ENCODE data around the gene KRTAP10-8.
"Not testable (repeated sequence)": the region's sequence is repeated elsewhere in the genome, so short reads cannot be mapped to it uniquely, and the experiment has no call there.

KRTAP10-8 gene

GRCh38 chr21:44571844-44572782 lies 39.8 kb upstream of the KRTAP10-8 start:
- no peaks in the 10 kb centered on the region for H3K4me1 ChIP-seq (ENCODE audit: control insufficient read depth, insufficient read depth, low read length)
- H3K4me3 ChIP-seq (ENCODE audit: low read length in 2 of 2) = no peak overlapping the region
- peaks cover 2 to 23% of the 10 kb centered on the region in 2 donors for H3K9me3 ChIP-seq (ENCODE audit: control insufficient read depth in 2 of 2, low read length in 2 of 2)
- no peak overlapping the region for H3K27ac ChIP-seq (ENCODE audit: low read length)
- H3K36me3 ChIP-seq (ENCODE audit: control insufficient read depth in 2 of 2, insufficient read depth in 2 of 2, low read length in 2 of 2) = no peaks in the 10 kb centered on the region
- no peak overlapping the region for H3K9ac ChIP-seq (ENCODE audit: low read length in 2 of 2)
- H3K27me3 ChIP-seq (ENCODE audit: control insufficient read depth in 1 of 2, insufficient read depth in 2 of 2, low read length in 2 of 2) = peaks cover 6 to 10% of the 10 kb centered on the region in 2 donors

- Histone ChIP-seq H3K4me3 (ENCODE audit: low read length in 2 of 2) (no peak overlapping the region), H3K9me3 (ENCODE audit: control insufficient read depth in 2 of 2, low read length in 2 of 2) (peaks cover 2 to 29% of the 10 kb centered on the region in 2 donors), H3K4me1 (ENCODE audit: control insufficient read depth, insufficient read depth, low read length) (no peaks in the 10 kb centered on the region), H3K36me3 (ENCODE audit: control insufficient read depth in 2 of 2, insufficient read depth in 2 of 2, low read length in 2 of 2) (no peaks in the 10 kb centered on the region), H3K9ac (ENCODE audit: low read length in 2 of 2) (no peak overlapping the region), H3K27me3 (ENCODE audit: control insufficient read depth in 1 of 2, insufficient read depth in 2 of 2, low read length in 2 of 2) (peaks cover 6 to 8% of the 10 kb centered on the region in 2 donors), H3K27ac (ENCODE audit: low read length) (no peak overlapping the region)
Measured at GRCh38 chr21:44572959-44573583, 38.8 kb upstream of the KRTAP10-8 start.

GRCh38 chr21:44573630-44574456 lies 38.0 kb upstream of the KRTAP10-8 start, which contains the start of gene KRTAP10-4:
KRTAP10-4 (plus strand) TSS chr21:44573729; CDS start chr21:44573759, 30 bp downstream.
- H3K4me1 ChIP-seq (ENCODE audit: control insufficient read depth, insufficient read depth, low read length); H3K36me3 ChIP-seq (ENCODE audit: control insufficient read depth in 2 of 2, insufficient read depth in 2 of 2, low read length in 2 of 2); H3K4me3 ChIP-seq (ENCODE audit: low read length in 2 of 2); H3K9ac ChIP-seq (ENCODE audit: low read length in 2 of 2); H3K27ac ChIP-seq (ENCODE audit: low read length); H3K27me3 ChIP-seq (ENCODE audit: control insufficient read depth in 1 of 2, insufficient read depth in 2 of 2, low read length in 2 of 2): not testable (repeated sequence)
- H3K9me3 ChIP-seq (ENCODE audit: control insufficient read depth in 2 of 2, low read length in 2 of 2) = peaks cover 2 to 33% of the 10 kb centered on the region in 2 donors

- Histone ChIP-seq H3K27ac (ENCODE audit: low read length) (no peak overlapping the region), H3K9me3 (ENCODE audit: control insufficient read depth in 2 of 2, low read length in 2 of 2) (peaks cover 2 to 33% of the 10 kb centered on the region in 2 donors), H3K4me1 (ENCODE audit: control insufficient read depth, insufficient read depth, low read length) (no peaks in the 10 kb centered on the region), H3K27me3 (ENCODE audit: control insufficient read depth in 1 of 2, insufficient read depth in 2 of 2, low read length in 2 of 2) (peaks cover 5 to 6% of the 10 kb centered on the region in 2 donors), H3K9ac (ENCODE audit: low read length in 2 of 2) (no peak overlapping the region), H3K36me3 (ENCODE audit: control insufficient read depth in 2 of 2, insufficient read depth in 2 of 2, low read length in 2 of 2) (no peaks in the 10 kb centered on the region), H3K4me3 (ENCODE audit: low read length in 2 of 2) (no peak overlapping the region)
Measured at GRCh38 chr21:44574457-44575306, 37.2 kb upstream of the KRTAP10-8 start.

- H3K27ac ChIP-seq (ENCODE audit: low read length) = no peak overlapping the region
- H3K4me3 ChIP-seq (ENCODE audit: low read length in 2 of 2) = no peak overlapping the region
- H3K27me3 ChIP-seq (ENCODE audit: control insufficient read depth in 1 of 2, insufficient read depth in 2 of 2, low read length in 2 of 2) = peaks cover 6% of the 10 kb centered on the region in 2 donors
- H3K9me3 ChIP-seq (ENCODE audit: control insufficient read depth in 2 of 2, low read length in 2 of 2) = peaks cover 2 to 33% of the 10 kb centered on the region in 2 donors
- no peaks in the 10 kb centered on the region for H3K4me1 ChIP-seq (ENCODE audit: control insufficient read depth, insufficient read depth, low read length)
- H3K36me3 ChIP-seq (ENCODE audit: control insufficient read depth in 2 of 2, insufficient read depth in 2 of 2, low read length in 2 of 2) = no peaks in the 10 kb centered on the region
- no peak overlapping the region for H3K9ac ChIP-seq (ENCODE audit: low read length in 2 of 2)
Measured at GRCh38 chr21:44575307-44576024, 36.4 kb upstream of the KRTAP10-8 start.

- H3K4me3 ChIP-seq (ENCODE audit: low read length in 2 of 2) = no peak overlapping the region
- H3K27me3 ChIP-seq (ENCODE audit: control insufficient read depth in 1 of 2, insufficient read depth in 2 of 2, low read length in 2 of 2) = peaks cover 6 to 7% of the 10 kb centered on the region in 2 donors
- H3K9me3 ChIP-seq (ENCODE audit: control insufficient read depth in 2 of 2, low read length in 2 of 2) = peaks cover 2 to 32% of the 10 kb centered on the region in 2 donors
- H3K4me1 ChIP-seq (ENCODE audit: control insufficient read depth, insufficient read depth, low read length) = no peaks in the 10 kb centered on the region
- H3K9ac ChIP-seq (ENCODE audit: low read length in 2 of 2) = no peak overlapping the region
- no peak overlapping the region for H3K27ac ChIP-seq (ENCODE audit: low read length)
- no peaks in the 10 kb centered on the region for H3K36me3 ChIP-seq (ENCODE audit: control insufficient read depth in 2 of 2, insufficient read depth in 2 of 2, low read length in 2 of 2)
Measured at GRCh38 chr21:44576025-44576420, 35.9 kb upstream of the KRTAP10-8 start.

GRCh38 chr21:44578371-44579055 lies 33.4 kb upstream of the KRTAP10-8 start:
- Histone ChIP-seq H3K27ac (ENCODE audit: low read length) (no peak overlapping the region), H3K36me3 (ENCODE audit: control insufficient read depth in 2 of 2, insufficient read depth in 2 of 2, low read length in 2 of 2) (no peaks in the 10 kb centered on the region), H3K9me3 (ENCODE audit: control insufficient read depth in 2 of 2, low read length in 2 of 2) (peaks cover 2 to 24% of the 10 kb centered on the region in 2 donors)

GRCh38 chr21:44579056-44579832 lies 32.6 kb upstream of the KRTAP10-8 start:
- no peaks in the 10 kb centered on the region for H3K4me1 ChIP-seq (ENCODE audit: control insufficient read depth, insufficient read depth, low read length)
- H3K27ac ChIP-seq (ENCODE audit: low read length) = no peak overlapping the region
- H3K4me3 ChIP-seq (ENCODE audit: low read length in 2 of 2) = no peak overlapping the region
- H3K9ac ChIP-seq (ENCODE audit: low read length in 2 of 2) = no peak overlapping the region
- H3K36me3 ChIP-seq (ENCODE audit: control insufficient read depth in 2 of 2, insufficient read depth in 2 of 2, low read length in 2 of 2) = no peaks in the 10 kb centered on the region
- peaks cover 4 to 7% of the 10 kb centered on the region in 2 donors for H3K27me3 ChIP-seq (ENCODE audit: control insufficient read depth in 1 of 2, insufficient read depth in 2 of 2, low read length in 2 of 2)
- peaks cover 2 to 24% of the 10 kb centered on the region in 2 donors for H3K9me3 ChIP-seq (ENCODE audit: control insufficient read depth in 2 of 2, low read length in 2 of 2)

More at GRCh38 chr21:44578371-44579055, 33.4 kb upstream of the KRTAP10-8 start:
- Histone ChIP-seq H3K4me1 (ENCODE audit: control insufficient read depth, insufficient read depth, low read length) (no peaks in the 10 kb centered on the region), H3K27me3 (ENCODE audit: control insufficient read depth in 1 of 2, insufficient read depth in 2 of 2, low read length in 2 of 2) (peaks cover 4% of the 10 kb centered on the region in 2 donors), H3K9ac (ENCODE audit: low read length in 2 of 2) (no peak overlapping the region), H3K4me3 (ENCODE audit: low read length in 2 of 2) (no peak overlapping the region)
